HepG2 (cell line): ENCODE measurements around the gene PLIN4. TPM values are rescaled to one million over a fixed set of nuclear protein-coding genes. Genes with fewer than 3 reads are reported as not detected.

Source experiments
- ATAC-seq: fragments of 200-7000 bp; cut with Tn5 transposase; 3 replicates; pipeline ENCODE4 v1.9.1; 2020; ENCODE audit warnings: mild to moderate bottlenecking, moderate library complexity
- BruUV-seq: library from RNA; stranded (reverse); fragments of 400-500 nt; replicated peaks from 2 replicates; lab custom pipeline; 2021; lab: Mats Ljungman, UMichigan
- CTCF ChIA-PET: fragments of 300-600 bp; formaldehyde crosslinking; extraction: SDS; loops from one replicate; lab custom pipeline; 2021; ENCODE audit warnings: low total read pairs, inconsistent platforms, low intra/inter-chr PET ratio; lab: Yijun Ruan, JAX
- POLR2A ChIA-PET: fragments of 350-600 bp; sonication (Branson Sonifier 250); formaldehyde crosslinking; loops from one replicate; lab custom pipeline; 2020; ENCODE audit warnings: antibody characterized with exemption, inconsistent platforms; lab: Yijun Ruan, JAX
- DNase-seq: peaks from one replicate; pipeline ENCODE4 v3.0.0-alpha.2; 2015; ENCODE audit warnings: low spot score
- FAIRE-seq: peaks from 3 replicates; lab custom pipeline; 2011; peaks lifted over from hg19 to GRCh38; lab: Jason Lieb, UNC
- H2AFZ ChIP-seq: one replicate; pipeline ENCODE4 v1.6.1; 2011; ENCODE audit warnings: low read length, inconsistent platforms
- H3K27ac ChIP-seq: fragments of 300-600 bp; 3 replicates; pipeline ENCODE4 v1.8.0; 2011; ENCODE audit warnings: mixed run types, mild to moderate bottlenecking, mixed read lengths, low read length, inconsistent platforms; ENCODE audit not compliant: insufficient read depth; ENCODE audit errors: extremely low read length
- H3K27me3 ChIP-seq, 2 experiments: fragments of 200-600 bp in 1 of 2; 2 replicates in 1 of 2; 3 replicates in 1 of 2; pipeline versions ENCODE4 v1.6.0 to v1.8.0; 2011; ENCODE audit warnings: low read length in 2 of 2, mild to moderate bottlenecking in 2 of 2, moderate library complexity in 2 of 2, inconsistent platforms in 1 of 2; ENCODE audit not compliant: insufficient read depth in 2 of 2, control insufficient read depth in 1 of 2
- H3K36me3 ChIP-seq, 2 experiments: fragments of 200-600 bp in 1 of 2; replicated peaks in 1 of 2; 2 replicates in 1 of 2; 3 replicates in 1 of 2; pipeline versions ENCODE4 v1.5.1 to v1.8.0; 2011; ENCODE audit warnings: low read length in 2 of 2, inconsistent platforms in 1 of 2; ENCODE audit not compliant: insufficient read depth in 2 of 2, control insufficient read depth in 1 of 2
- H3K4me1 ChIP-seq: 2 replicates; pipeline ENCODE4 v1.5.1; 2012; ENCODE audit warnings: low read length, inconsistent platforms; ENCODE audit not compliant: insufficient read depth
- H3K4me2 ChIP-seq: 2 replicates; pipeline ENCODE4 v1.6.0; 2011; ENCODE audit warnings: low read depth, low read length, inconsistent platforms
- H3K4me3 ChIP-seq, 3 experiments: fragments of 200-600 bp in 1 of 3; sonication (generic), shearing (Covaris generic) in 1 of 3; replicated peaks in 1 of 3; 2 replicates each; pipeline ENCODE4 v1.5.1; 2011 to 2016; ENCODE audit warnings: low read length in 3 of 3, inconsistent platforms in 2 of 3, low read depth in 2 of 3, mild to moderate bottlenecking in 2 of 3, control low read depth in 1 of 3, mixed read lengths in 1 of 3; ENCODE audit not compliant: insufficient read depth in 1 of 3
- H3K79me2 ChIP-seq: one replicate; pipeline ENCODE4 v1.6.1; 2011; ENCODE audit warnings: low read length, inconsistent platforms; ENCODE audit not compliant: insufficient read depth
- H3K9ac ChIP-seq: 2 replicates; pipeline ENCODE4 v1.6.0; 2011; ENCODE audit warnings: mild to moderate bottlenecking, low read depth, low read length, inconsistent platforms; ENCODE audit not compliant: insufficient read depth
- H3K9me3 ChIP-seq: 2 replicates; pipeline ENCODE4 v1.5.1; 2012; ENCODE audit warnings: mild to moderate bottlenecking, low read length
- H4K20me1 ChIP-seq: 2 replicates; pipeline ENCODE4 v1.6.0; 2011; ENCODE audit warnings: inconsistent platforms, mild to moderate bottlenecking, low read length, moderate library complexity; ENCODE audit not compliant: insufficient read depth
- AGO2 ChIP-seq: fragments of 200-400 bp; formaldehyde crosslinking; optimal IDR thresholded peaks from 2 replicates; pipeline ENCODE3; 2017; ENCODE audit warnings: mild to moderate bottlenecking, low read depth, low read length, moderate library complexity
- ATRX ChIP-seq: sonication (generic); formaldehyde crosslinking; IDR thresholded peaks from 2 replicates; pipeline ENCODE4 v1.4.0; 2020; ENCODE audit warnings: missing genetic modification reagents, borderline replicate concordance
- GTF3A ChIP-seq: sonication (generic); formaldehyde crosslinking; conservative IDR thresholded peaks from 2 replicates; pipeline ENCODE4 v1.4.0; 2020; ENCODE audit warnings: mild to moderate bottlenecking, missing genetic modification reagents
- KAT8 ChIP-seq: IDR thresholded peaks from 2 replicates; pipeline ENCODE4 v1.6.1; 2016; ENCODE audit warnings: missing genetic modification reagents, missing compliant biosample characterization
- NCOA1 ChIP-seq: sonication (generic); formaldehyde crosslinking; IDR thresholded peaks from 2 replicates; pipeline ENCODE4 v1.9.0; 2021; ENCODE audit warnings: missing genetic modification reagents
- NFATC3 ChIP-seq: sonication (generic); formaldehyde crosslinking; IDR thresholded peaks from 2 replicates; pipeline ENCODE4 v1.5.1; 2020; ENCODE audit warnings: mild to moderate bottlenecking, missing genetic modification reagents
- ZNF234 ChIP-seq: sonication (generic); formaldehyde crosslinking; conservative IDR thresholded peaks from 2 replicates; pipeline ENCODE4 v1.5.1; 2020; ENCODE audit warnings: mild to moderate bottlenecking, missing genetic modification reagents
- ZNF3 ChIP-seq: IDR thresholded peaks from 2 replicates; pipeline ENCODE4 v1.7.0; 2017; ENCODE audit warnings: inconsistent platforms
- ZNF607 ChIP-seq: sonication (generic); formaldehyde crosslinking; IDR thresholded peaks from 2 replicates; pipeline ENCODE4 v1.5.1; 2020; ENCODE audit warnings: missing genetic modification reagents, mild to moderate bottlenecking, borderline replicate concordance
- ZNF775 ChIP-seq: sonication (generic); formaldehyde crosslinking; IDR thresholded peaks from 2 replicates; pipeline ENCODE4 v1.4.0; 2020; ENCODE audit warnings: missing genetic modification reagents, mild to moderate bottlenecking, moderate library complexity, borderline replicate concordance
- ZNF782 ChIP-seq: sonication (generic); formaldehyde crosslinking; IDR thresholded peaks from 2 replicates; pipeline ENCODE4 v1.4.0; 2020; ENCODE audit warnings: missing genetic modification reagents, mild to moderate bottlenecking, borderline replicate concordance
- ZNF800 ChIP-seq: sonication (generic); formaldehyde crosslinking; IDR thresholded peaks from 2 replicates; pipeline ENCODE4 v1.4.0; 2020; ENCODE audit warnings: missing genetic modification reagents
- WGBS: methylation state at CpG from one replicate; pipeline ENCODE4 v1.1.6; 2017; ENCODE audit warnings: low lambda C conversion rate; 5-methylcytosine and 5-hydroxymethylcytosine counted together
- in situ Hi-C: cut with HindIII; loops from 2 replicates; pipeline ENCODE4 v1.10.0; 2017; ENCODE audit warnings: low pct_unique_long_range_greater_than_20kb; ENCODE audit not compliant: extremely low pct_ligation_motif_present
- intact Hi-C: fragments of 100-400 bp; cut with micrococcal nuclease; formaldehyde crosslinking; loops from one replicate; pipeline ENCODE4 v1.10.0; 2022; ENCODE audit not compliant: unreplicated experiment
- polyA plus RNA-seq, 8 experiments: library from polyadenylated mRNA; depleted of rRNA in 3 of 8; stranded (reverse) in 7 of 8; unstranded in 1 of 8; fragments of >200 nt; fragmentation: Illumina TruSeq in 4 of 8; extraction: Trizol in 4 of 8; gene quantifications; 2 replicates each; pipeline versions ENCODE4 v1.2.1 to v1.2.3, GENCODE V29; 2011 to 2016; ENCODE audit warnings: low read depth in 4 of 8, missing spikeins in 1 of 8, mixed read lengths in 1 of 8; ENCODE audit not compliant: insufficient read depth in 1 of 8
- total RNA-seq, 5 experiments: library from RNA; depleted of rRNA; stranded (reverse); fragments of >200 nt; fragmentation: Illumina TruSeq; extraction: Trizol; gene quantifications; 2 replicates each; pipeline ENCODE4 v1.2.3, GENCODE V29; 2016; ENCODE audit warnings: low read depth in 1 of 5
- TF ChIP-seq, protein P1 (sequence below): sonication (generic); formaldehyde crosslinking; IDR thresholded peaks from 2 replicates; pipeline ENCODE4 v1.8.0; 2022; ENCODE audit warnings: missing genetic modification reagents, mild to moderate bottlenecking, inconsistent platforms, borderline replicate concordance
- TF ChIP-seq, protein P2 (sequence below): sonication (generic); formaldehyde crosslinking; IDR thresholded peaks from 2 replicates; pipeline ENCODE4 v1.5.1; 2020; ENCODE audit warnings: missing genetic modification reagents, mild to moderate bottlenecking, borderline replicate concordance

Gene PLIN4
- total and polyA plus RNA-seq, 2 of the 13 experiments (the other 11 are each of a cell fraction or from before 2014, with no cell fraction given): 1.1 to 1.3 TPM

- H3K36me3 ChIP-seq: no peaks in the 10 kb centered on the region
- H3K4me1 ChIP-seq: no peaks in the 10 kb centered on the region
- H2AFZ ChIP-seq: no peak overlapping the region
- no TSS peak for BruUV-seq
- H3K27me3 ChIP-seq: no peaks in the 10 kb centered on the region
- CTCF ChIA-PET: no interaction called here
- H4K20me1 ChIP-seq: no peaks in the 10 kb centered on the region
- no peak for FAIRE-seq
- POLR2A ChIA-PET: no interaction called here
- H3K27ac ChIP-seq: no peak overlapping the region
- no peak overlapping the region for H3K4me2 ChIP-seq
- DNase-seq: no peak
- H3K79me2 ChIP-seq: no peaks in the 10 kb centered on the region
- in situ Hi-C loops: no loop called here
- H3K9ac ChIP-seq: no peak overlapping the region
- no peak; the same call in 2 of the 3 replicates for ATAC-seq
- no peak overlapping the region for H3K4me3 ChIP-seq
- intact Hi-C loops: no loop called here
- peak; percentile 35 for TF ChIP-seq AGO2
- no peak for TF ChIP-seq ZNF234 (CRISPR knock-in tag)
- no peak for TF ChIP-seq GTF3A (CRISPR knock-in tag)
- no peak for TF ChIP-seq ATRX
- no peak for TF ChIP-seq ZNF3 (CRISPR knock-in tag)
- H3K9me3 ChIP-seq: no peaks in the 10 kb centered on the region
- WGBS: 89% methylated on average over 18 of the region's 37 CpGs
These were observed 7.6 kb downstream of the PLIN4 start for GRCh38 chr19:4510435-4511255.

DNA sequence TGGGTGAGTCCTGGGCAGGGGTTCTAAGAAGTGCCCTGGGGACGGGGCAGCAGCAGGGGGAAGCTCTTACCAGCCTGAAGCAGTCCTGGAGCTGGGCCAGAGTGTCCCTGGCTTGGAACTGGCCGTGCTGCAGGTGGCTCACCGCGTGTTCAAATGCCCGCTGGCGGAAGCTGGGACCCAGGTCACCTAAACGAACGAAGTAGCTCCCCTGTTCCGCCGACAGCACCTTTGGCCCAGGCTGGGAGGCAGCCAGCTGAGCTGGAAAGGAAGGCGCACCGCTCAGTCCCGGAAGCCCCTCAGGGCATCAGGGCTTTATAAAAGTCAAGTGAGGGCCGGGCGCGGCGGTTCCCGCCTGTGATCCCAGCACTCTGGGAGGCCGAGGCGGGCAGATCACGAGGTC is 9.6 kb downstream of the PLIN4 start:
- CTCF ChIA-PET: no interaction called here
- Histone ChIP-seq H2AFZ (no peak overlapping the region), H3K27me3 (no peaks in the 10 kb centered on the region), H3K9me3 (no peaks in the 10 kb centered on the region), H4K20me1 (no peaks in the 10 kb centered on the region), H3K79me2 (no peaks in the 10 kb centered on the region), H3K4me3 (no peak overlapping the region), H3K9ac (no peak overlapping the region), H3K4me1 (no peaks in the 10 kb centered on the region), H3K36me3 (no peaks in the 10 kb centered on the region; a peak in 1 of 5 replicates), H3K27ac (no peak overlapping the region), H3K4me2 (no peak overlapping the region)
- ATAC-seq: no peak
- intact Hi-C loops (no loop called here), in situ Hi-C loops (no loop called here)
- no peak for DNase-seq
- FAIRE-seq: no peak
- WGBS: 98% methylated on average over 15 of the region's 21 CpGs
- no TSS peak for BruUV-seq
- POLR2A ChIA-PET: interaction anchor here (1.9 kb wide), 1 partner anchor 10 kb away, joined by 5 read pairs; the partner anchor contains the start of gene PLIN4
- TF ChIP-seq ZNF607 (CRISPR knock-in tag) (no peak), NFATC3 (CRISPR knock-in tag) (no peak), ZNF782 (no peak), NCOA1 (CRISPR knock-in tag) (no peak), ZNF800 (no peak), ZNF775 (CRISPR knock-in tag) (no peak), KAT8 (CRISPR knock-in tag) (no peak)
- TF ChIP-seq, protein P1, sequence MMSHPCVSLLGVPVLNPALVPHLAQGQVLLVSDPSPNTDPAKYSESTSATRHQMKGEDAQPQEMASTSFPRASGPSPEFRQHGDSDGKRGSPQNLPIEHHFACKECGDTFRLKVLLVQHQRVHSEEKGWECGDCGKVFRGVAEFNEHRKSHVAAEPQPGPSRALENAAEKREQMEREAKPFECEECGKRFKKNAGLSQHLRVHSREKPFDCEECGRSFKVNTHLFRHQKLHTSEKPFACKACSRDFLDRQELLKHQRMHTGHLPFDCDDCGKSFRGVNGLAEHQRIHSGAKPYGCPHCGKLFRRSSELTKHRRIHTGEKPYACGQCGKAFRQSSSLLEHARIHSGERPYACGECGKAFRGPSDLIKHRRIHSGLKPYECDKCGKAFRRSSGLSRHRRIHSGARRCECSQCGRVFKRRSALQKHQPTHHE: no peak
- TF ChIP-seq, protein P2, sequence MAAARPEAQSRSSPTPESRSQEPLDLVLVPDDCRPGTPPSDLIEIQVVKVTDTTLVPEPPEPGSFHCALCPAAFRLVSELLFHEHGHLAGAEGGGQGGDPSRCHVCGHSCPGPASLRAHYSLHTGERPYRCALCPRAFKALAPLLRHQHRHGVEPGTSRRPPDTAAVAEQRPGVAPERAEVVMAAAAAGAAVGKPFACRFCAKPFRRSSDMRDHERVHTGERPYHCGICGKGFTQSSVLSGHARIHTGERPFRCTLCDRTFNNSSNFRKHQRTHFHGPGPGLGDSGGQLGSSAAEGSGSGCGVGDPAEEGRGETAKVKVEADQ (CRISPR knock-in tag): no peak
